Chondrocyte (in vitro differentiated cells): ENCODE results near the gene GABARAPL1. TPM values are rescaled to one million over a fixed set of nuclear protein-coding genes. Genes with fewer than 3 reads are reported as not detected.

ENCODE experiments used
- DNase-seq: peaks from one replicate; pipeline ENCODE4 v3.0.0; 2021; ENCODE audit warnings: mixed read lengths, low spot score
- H3K27ac Mint-ChIP-seq: one replicate; pipeline ENCODE4 v1.8.0; 2021; ENCODE audit warnings: mild to moderate bottlenecking, moderate library complexity, mixed read lengths; ENCODE audit not compliant: unreplicated experiment
- H3K27me3 Mint-ChIP-seq: 2 replicates; pipeline ENCODE4 v1.8.0; 2021; ENCODE audit warnings: low read depth, mixed read lengths
- H3K36me3 Mint-ChIP-seq: 2 replicates; pipeline ENCODE4 v1.8.0; 2021; ENCODE audit warnings: low read depth, mixed read lengths
- H3K4me1 Mint-ChIP-seq: 2 replicates; pipeline ENCODE4 v1.8.0; 2021; ENCODE audit warnings: low read depth, mild to moderate bottlenecking, mixed read lengths
- H3K4me3 Mint-ChIP-seq: one replicate; pipeline ENCODE4 v1.8.0; 2021; ENCODE audit warnings: mild to moderate bottlenecking, moderate library complexity, mixed read lengths; ENCODE audit not compliant: unreplicated experiment
- H3K9me3 Mint-ChIP-seq: 2 replicates; pipeline ENCODE4 v1.8.0; 2021; ENCODE audit warnings: low read depth, mixed read lengths
- CTCF ChIP-seq: fragments of 200-600 bp; sonication (generic); IDR thresholded peaks from 2 replicates; pipeline ENCODE4 v1.5.0; 2021; ENCODE audit warnings: antibody characterized with exemption, mild to moderate bottlenecking, moderate library complexity
- total RNA-seq: library from RNA; stranded (reverse); gene quantifications from 3 replicates; pipeline ENCODE4 v1.2.1, GENCODE V29; 2021

GABARAPL1 gene
- total RNA-seq, 1 donor from 2014 or later = 47.7 TPM

- Mint-ChIP-seq H3K4me3 (no peak overlapping the region), H3K4me1 (no peaks in the 10 kb centered on the region), H3K9me3 (peaks cover 4% of the 10 kb centered on the region), H3K27me3 (peaks cover 1% of the 10 kb centered on the region), H3K36me3 (peaks cover 3% of the 10 kb centered on the region), H3K27ac (no peak overlapping the region)
- DNase-seq = no peak
- TF ChIP-seq CTCF = no peak
Observed at GRCh38 chr12:10260927-10261326, 48.2 kb downstream of the GABARAPL1 start.

- Mint-ChIP-seq H3K27ac (no peak overlapping the region), H3K4me3 (no peak overlapping the region), H3K4me1 (no peaks in the 10 kb centered on the region), H3K9me3 (no peaks in the 10 kb centered on the region), H3K36me3 (no peaks in the 10 kb centered on the region), H3K27me3 (peaks cover 2% of the 10 kb centered on the region)
- no peak for DNase-seq
- TF ChIP-seq CTCF = no peak
Observed at GRCh38 chr12:10268037-10268436, 55.4 kb downstream of the GABARAPL1 start.

- DNase-seq = no peak
- Mint-ChIP-seq H3K27me3 (peaks cover 2% of the 10 kb centered on the region), H3K36me3 (peaks cover 1% of the 10 kb centered on the region), H3K4me3 (no peak overlapping the region), H3K9me3 (peaks cover 4% of the 10 kb centered on the region), H3K4me1 (no peaks in the 10 kb centered on the region), H3K27ac (no peak overlapping the region)
- TF ChIP-seq CTCF = no peak
Observed at GRCh38 chr12:10272467-10272866, 59.8 kb downstream of the GABARAPL1 start.

Other genes with a start within 250 kb of the GABARAPL1 start
- not detected in 3 replicates for gene CLEC12A, start 241.5 kb upstream of the GABARAPL1 start, total RNA-seq
- not detected in 3 replicates for gene CLEC1B, start 213.8 kb upstream of the GABARAPL1 start, total RNA-seq
- gene CLEC12B, start 202.2 kb upstream of the GABARAPL1 start, total RNA-seq = not detected in 3 replicates
- gene CLEC9A, start 182.2 kb upstream of the GABARAPL1 start, total RNA-seq = not detected in 3 replicates
- not detected in 3 replicates for gene CLEC1A, start 113.9 kb upstream of the GABARAPL1 start, total RNA-seq
- not detected in 3 replicates for gene CLEC7A, start 82.7 kb upstream of the GABARAPL1 start, total RNA-seq
- gene OLR1, start 40.7 kb upstream of the GABARAPL1 start, total RNA-seq = 0.28 TPM in 1 of 3 replicates, not detected in the others
- not detected in 3 replicates for gene TMEM52B, start 33.8 kb upstream of the GABARAPL1 start, total RNA-seq
- 0.21 to 0.46 TPM (median 0.22 TPM) in 3 replicates for gene KLRD1, start 95.0 kb downstream of the GABARAPL1 start, total RNA-seq
- not detected in 3 replicates for gene KLRK1, start 177.2 kb downstream of the GABARAPL1 start, total RNA-seq
- gene KLRC4, start 196.9 kb downstream of the GABARAPL1 start, total RNA-seq = not detected in 3 replicates
- not detected in 3 replicates for gene KLRC3, start 207.7 kb downstream of the GABARAPL1 start, total RNA-seq
- gene KLRC2, start 223.1 kb downstream of the GABARAPL1 start, total RNA-seq = not detected in 3 replicates
- not detected in 3 replicates for gene KLRC1, start 240.5 kb downstream of the GABARAPL1 start, total RNA-seq